ENCODE data around the gene OPA3.

The OPA3 gene

GRCh38 chr19:45567609-45568008 is 17.0 kb downstream of the OPA3 start:
- Histone ChIP-seq H3K4me1 (no peaks in the 10 kb centered on the region), H3K27me3 (ENCODE audit: low read depth) (no peaks in the 10 kb centered on the region), H3K9me3 (no peaks in the 10 kb centered on the region), H3K4me3 (no peak overlapping the region), H3K36me3 (replicated peaks) (no peaks in the 10 kb centered on the region)
- DNase-seq (ENCODE audit: low spot score in 2 of 2), result no peak
- in situ Hi-C loops (cut with MboI; ENCODE audit: low sequenced_read_pairs), result no loop called here

DNA sequence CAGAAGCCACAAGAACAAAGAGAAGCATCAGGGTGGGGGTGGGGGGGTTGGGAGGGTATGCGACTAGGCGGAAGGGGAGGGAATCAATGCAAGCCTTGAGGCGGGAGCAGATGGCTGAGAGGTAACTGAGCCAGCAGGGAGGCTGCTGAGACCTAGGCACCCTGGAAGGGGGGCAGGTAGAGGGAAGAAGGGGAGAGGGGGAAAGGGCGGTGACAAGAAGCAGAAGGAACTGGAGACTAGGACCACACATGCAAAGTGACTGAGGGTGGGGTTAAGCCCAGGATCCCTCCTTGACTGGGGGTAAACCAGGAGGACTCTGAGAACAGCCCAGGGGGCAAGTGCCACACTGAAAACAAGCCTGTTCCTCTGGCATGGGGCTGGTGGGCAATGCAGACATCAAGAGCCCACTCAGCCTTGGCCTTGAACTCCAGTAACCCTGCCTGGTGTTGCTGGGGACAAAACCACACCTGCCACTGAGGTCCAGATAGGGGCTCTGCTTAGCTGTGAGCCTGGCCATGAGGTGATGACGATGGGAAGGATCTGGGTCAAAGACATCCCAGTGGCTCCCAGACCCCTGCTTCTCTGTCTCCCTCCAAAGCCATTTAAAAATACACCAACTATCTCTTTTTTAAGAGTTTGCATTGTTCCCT is 20.3 kb downstream of the OPA3 start:
- in situ Hi-C loops (cut with MboI; ENCODE audit: low sequenced_read_pairs), result no loop called here

DNA sequence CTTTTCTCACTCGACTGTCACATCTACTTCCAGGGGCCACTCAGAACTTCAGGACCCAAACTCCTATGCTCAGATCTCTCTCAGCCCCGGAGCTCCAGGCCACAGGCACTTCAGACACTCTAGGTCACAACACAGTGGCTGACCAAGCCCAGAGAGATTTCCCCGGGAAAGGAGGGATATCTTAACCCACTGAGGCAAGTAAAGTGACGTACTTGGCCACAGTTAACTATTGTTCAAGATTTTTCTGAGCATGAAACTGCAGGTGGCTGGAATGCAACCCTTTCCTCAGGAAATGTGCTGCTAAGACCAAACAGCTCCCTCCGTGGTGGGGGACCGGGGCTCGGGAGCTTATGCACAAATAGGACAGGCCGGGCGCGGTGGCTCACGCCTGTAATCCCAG is 23.9 kb downstream of the OPA3 start:
- H3K4me1 ChIP-seq, result no peaks in the 10 kb centered on the region
- DNase-seq (ENCODE audit: low spot score in 2 of 2), result no peak
- no peaks in the 10 kb centered on the region for H3K27me3 ChIP-seq (ENCODE audit: low read depth)
- H3K36me3 ChIP-seq (replicated peaks), result no peaks in the 10 kb centered on the region
- in situ Hi-C loops (cut with MboI; ENCODE audit: low sequenced_read_pairs), result no loop called here
- no peaks in the 10 kb centered on the region for H3K9me3 ChIP-seq
- H3K4me3 ChIP-seq, result no peak overlapping the region

More for the DNA sequence above, 20.3 kb downstream of the OPA3 start:
- Histone ChIP-seq H3K27me3 (ENCODE audit: low read depth) (no peaks in the 10 kb centered on the region), H3K4me1 (no peaks in the 10 kb centered on the region), H3K36me3 (replicated peaks) (no peaks in the 10 kb centered on the region), H3K4me3 (no peak overlapping the region), H3K9me3 (no peaks in the 10 kb centered on the region)
- DNase-seq (ENCODE audit: low spot score in 2 of 2), result no peak

GRCh38 chr19:45560038-45560437 is 24.6 kb downstream of the OPA3 start:
- in situ Hi-C loops (cut with MboI; ENCODE audit: low sequenced_read_pairs), result no loop called here
- DNase-seq (ENCODE audit: low spot score in 2 of 2), result no peak
- Histone ChIP-seq H3K4me1 (no peaks in the 10 kb centered on the region), H3K9me3 (no peaks in the 10 kb centered on the region), H3K4me3 (no peak overlapping the region), H3K36me3 (replicated peaks) (no peaks in the 10 kb centered on the region), H3K27me3 (ENCODE audit: low read depth) (no peaks in the 10 kb centered on the region)

DNA sequence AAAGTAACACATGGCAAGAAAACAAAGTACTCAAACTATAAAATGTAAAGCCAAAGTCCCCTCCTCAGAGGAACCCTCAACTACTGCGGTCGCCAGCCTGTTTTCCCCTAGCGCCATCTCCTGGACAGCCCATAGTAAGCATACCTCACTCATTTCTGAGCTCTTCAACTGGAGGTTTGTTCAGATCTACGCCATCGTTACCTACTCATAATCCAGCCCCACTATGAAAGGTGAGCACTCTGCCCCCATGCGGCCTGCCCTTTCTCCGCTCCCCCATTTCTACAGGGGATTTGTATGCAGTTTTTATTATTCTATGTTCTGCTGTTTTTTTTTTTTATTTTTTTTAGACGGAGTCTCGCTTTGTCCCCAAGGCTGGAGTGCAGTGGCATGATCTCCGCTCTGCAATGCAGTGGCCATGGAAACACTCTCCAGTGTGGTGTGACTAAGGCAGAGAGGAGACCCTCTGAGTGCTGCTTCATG is 26.2 kb downstream of the OPA3 start:
- Histone ChIP-seq H3K9me3 (no peaks in the 10 kb centered on the region), H3K36me3 (replicated peaks) (no peaks in the 10 kb centered on the region), H3K27me3 (ENCODE audit: low read depth) (no peaks in the 10 kb centered on the region), H3K4me1 (no peaks in the 10 kb centered on the region), H3K4me3 (no peak overlapping the region)
- in situ Hi-C loops (cut with MboI; ENCODE audit: low sequenced_read_pairs), result no loop called here
- DNase-seq (ENCODE audit: low spot score in 2 of 2), result peak; percentile 72 to 83

- Histone ChIP-seq H3K4me1 (no peaks in the 10 kb centered on the region), H3K27me3 (ENCODE audit: low read depth) (no peaks in the 10 kb centered on the region), H3K9me3 (no peaks in the 10 kb centered on the region), H3K36me3 (replicated peaks) (no peaks in the 10 kb centered on the region), H3K4me3 (no peak overlapping the region)
- DNase-seq (ENCODE audit: low spot score in 2 of 2), result no peak
- in situ Hi-C loops (cut with MboI; ENCODE audit: low sequenced_read_pairs), result no loop called here
Observed at GRCh38 chr19:45556835-45557234, 27.8 kb downstream of the OPA3 start.

- no peak for DNase-seq (ENCODE audit: low spot score in 2 of 2)
- Histone ChIP-seq H3K27me3 (ENCODE audit: low read depth) (no peaks in the 10 kb centered on the region), H3K4me3 (no peak overlapping the region), H3K4me1 (no peaks in the 10 kb centered on the region), H3K36me3 (replicated peaks) (no peaks in the 10 kb centered on the region), H3K9me3 (no peaks in the 10 kb centered on the region)
- in situ Hi-C loops (cut with MboI; ENCODE audit: low sequenced_read_pairs), result no loop called here
Observed at GRCh38 chr19:45554481-45554880, 30.1 kb downstream of the OPA3 start.

DNA sequence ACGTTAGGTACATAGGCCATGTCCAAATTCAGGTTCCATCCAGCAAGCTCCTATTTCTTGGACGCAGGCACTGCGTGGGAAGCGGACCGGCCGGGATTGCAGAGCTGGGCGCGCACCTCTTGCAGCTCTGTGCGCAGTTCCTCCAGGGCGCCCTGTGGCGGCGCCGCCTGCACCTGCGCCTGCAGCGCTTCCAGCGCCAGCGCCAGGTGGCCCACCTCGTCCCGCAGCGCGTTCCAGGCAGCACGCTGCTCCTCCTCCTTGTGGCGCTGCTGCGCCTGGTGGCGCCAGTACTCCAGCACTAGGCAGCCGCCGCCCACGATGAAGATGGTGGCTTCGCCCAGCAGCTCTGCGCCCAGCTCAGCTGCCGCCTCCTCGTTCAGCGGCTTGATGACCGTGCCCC is 31.1 kb downstream of the OPA3 start:
- H3K27me3 ChIP-seq (ENCODE audit: low read depth), result no peaks in the 10 kb centered on the region
- H3K4me1 ChIP-seq, result no peaks in the 10 kb centered on the region
- no peaks in the 10 kb centered on the region for H3K9me3 ChIP-seq
- no peaks in the 10 kb centered on the region for H3K36me3 ChIP-seq (replicated peaks)
- DNase-seq (ENCODE audit: low spot score in 2 of 2), result no peak
- in situ Hi-C loops (cut with MboI; ENCODE audit: low sequenced_read_pairs), result no loop called here
- no peak overlapping the region for H3K4me3 ChIP-seq

DNA sequence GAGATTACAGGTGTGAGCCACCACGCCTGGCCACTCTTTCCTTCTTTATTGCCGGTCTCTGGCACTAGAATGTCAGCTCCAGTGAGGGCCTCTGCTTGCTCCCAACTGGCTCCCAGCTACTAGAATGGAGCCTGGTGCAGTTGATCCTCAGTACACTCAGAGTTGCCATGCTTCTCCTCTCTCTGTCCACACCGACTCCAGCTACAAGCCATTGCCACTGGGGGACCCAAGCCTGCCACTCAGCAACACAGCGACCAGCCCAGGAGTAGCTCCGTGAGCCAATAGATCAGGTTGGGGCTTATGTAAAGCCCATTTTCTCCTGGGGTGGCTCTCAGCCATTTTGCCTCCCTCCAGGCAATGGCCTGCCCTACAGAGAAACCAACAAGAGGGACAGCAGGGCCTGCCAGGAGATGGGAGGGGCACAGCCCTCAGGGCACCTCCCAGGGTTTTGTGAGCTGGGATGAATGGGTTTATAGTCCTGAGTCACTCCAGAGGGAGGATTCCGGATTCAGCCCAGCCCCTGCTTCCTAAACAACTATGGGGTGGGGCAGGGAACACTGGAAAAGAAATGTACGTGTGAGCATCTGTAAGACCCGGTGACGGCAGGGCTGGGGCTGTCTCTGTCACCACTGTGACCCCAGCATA is 36.5 kb downstream of the OPA3 start:
- peak; percentile 42 to 70 for DNase-seq (ENCODE audit: low spot score in 2 of 2)

DNA sequence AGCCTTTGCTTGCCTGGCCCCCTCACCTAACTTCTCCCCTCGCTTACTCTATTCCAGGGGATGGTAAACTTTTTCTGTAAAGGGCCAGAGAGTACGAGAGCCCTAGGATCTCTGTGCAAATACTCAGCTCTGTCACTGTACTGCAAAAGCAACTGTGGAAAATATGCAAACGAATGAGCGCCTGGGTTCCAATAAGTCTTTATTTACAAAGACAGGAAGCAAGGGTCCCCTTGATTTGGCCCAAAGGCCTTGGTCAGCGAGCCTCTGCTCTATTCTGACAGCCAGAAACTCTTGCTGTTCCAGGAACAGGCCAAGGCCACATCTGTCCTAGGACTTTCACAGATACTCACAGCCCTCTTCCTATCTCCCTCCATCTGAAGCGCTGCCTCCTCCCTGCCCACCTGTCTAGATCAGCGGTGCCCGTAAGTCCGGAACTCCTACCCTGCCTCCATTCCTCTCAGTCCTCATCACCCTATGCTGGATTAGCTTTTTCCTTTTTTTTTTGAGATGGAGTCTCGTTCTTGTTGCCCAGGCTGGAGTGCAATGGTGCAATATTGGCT is 37.3 kb downstream of the OPA3 start:
- Histone ChIP-seq H3K4me1 (0 out of 2 replicates have a peak, but pooled peaks cover 4% of the 10 kb centered on the region), H3K9me3 (no peaks in the 10 kb centered on the region), H3K27me3 (ENCODE audit: low read depth) (no peaks in the 10 kb centered on the region), H3K36me3 (replicated peaks) (no peaks in the 10 kb centered on the region), H3K4me3 (no peak overlapping the region)
- no peak for DNase-seq (ENCODE audit: low spot score in 2 of 2)
- in situ Hi-C loops (cut with MboI; ENCODE audit: low sequenced_read_pairs), result no loop called here

More for the DNA sequence above, 36.5 kb downstream of the OPA3 start:
- no peaks in the 10 kb centered on the region for H3K9me3 ChIP-seq
- in situ Hi-C loops (cut with MboI; ENCODE audit: low sequenced_read_pairs), result no loop called here
- no peaks in the 10 kb centered on the region for H3K36me3 ChIP-seq (replicated peaks)
- H3K27me3 ChIP-seq (ENCODE audit: low read depth), result no peaks in the 10 kb centered on the region
- no peak overlapping the region for H3K4me3 ChIP-seq
- H3K4me1 ChIP-seq, result 0 out of 2 replicates have a peak, but pooled peaks cover 4% of the 10 kb centered on the region

DNA sequence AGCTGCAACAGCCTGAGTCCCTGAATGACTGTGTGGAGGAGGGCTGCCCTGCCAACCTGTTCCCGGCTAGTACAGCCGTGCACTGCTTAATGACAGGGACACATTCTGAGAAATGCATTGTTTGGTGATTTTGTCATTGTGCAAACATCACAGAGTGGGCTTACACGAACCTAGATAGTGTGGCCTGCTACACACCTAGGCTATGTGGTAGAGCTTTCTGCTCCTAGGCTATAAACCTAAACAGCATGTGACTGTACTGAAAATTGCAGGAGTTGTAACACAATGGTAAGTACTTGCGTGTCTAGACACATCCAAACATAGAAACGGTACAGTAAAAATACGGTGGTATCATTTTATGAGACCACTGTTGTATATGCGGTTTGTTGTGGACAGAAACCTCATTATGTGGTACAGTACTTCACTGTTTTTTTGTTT is 42.4 kb downstream of the OPA3 start:
- in situ Hi-C loops (cut with MboI; ENCODE audit: low sequenced_read_pairs), result no loop called here
- no peak for DNase-seq (ENCODE audit: low spot score in 2 of 2)
- Histone ChIP-seq H3K4me3 (no peak overlapping the region), H3K36me3 (replicated peaks) (no peaks in the 10 kb centered on the region), H3K4me1 (0 out of 2 replicates have a peak, but pooled peaks cover 4% of the 10 kb centered on the region), H3K27me3 (ENCODE audit: low read depth) (no peaks in the 10 kb centered on the region), H3K9me3 (no peaks in the 10 kb centered on the region)

GRCh38 chr19:45539459-45539858 is 45.1 kb downstream of the OPA3 start:
- Histone ChIP-seq H3K4me3 (no peak overlapping the region), H3K36me3 (replicated peaks) (no peaks in the 10 kb centered on the region), H3K9me3 (no peaks in the 10 kb centered on the region; the same call in 1 of the 2 replicates), H3K27me3 (ENCODE audit: low read depth) (no peaks in the 10 kb centered on the region), H3K4me1 (0 out of 2 replicates have a peak, but pooled peaks cover 4% of the 10 kb centered on the region)
- in situ Hi-C loops (cut with MboI; ENCODE audit: low sequenced_read_pairs), result no loop called here
- DNase-seq (ENCODE audit: low spot score in 2 of 2), result no peak

DNA sequence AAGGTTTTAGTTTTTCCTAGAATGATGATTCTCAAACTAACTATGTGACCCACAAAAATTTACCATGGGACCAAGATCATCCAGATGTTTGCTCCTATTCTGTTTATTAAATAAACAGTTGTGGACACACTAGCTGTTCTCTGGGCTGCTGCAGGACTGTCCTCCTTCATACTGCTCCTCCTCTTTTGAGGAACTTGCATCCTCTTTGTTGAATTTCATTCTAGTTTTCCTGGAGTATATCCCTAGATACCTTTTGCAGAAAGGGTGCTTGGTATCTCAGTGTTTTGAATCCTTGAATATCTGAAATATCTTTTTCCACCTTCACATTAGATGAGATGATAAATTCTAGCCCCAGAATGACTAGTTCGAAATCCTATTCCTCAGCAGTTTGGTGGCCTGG is 53.3 kb downstream of the OPA3 start:
- Histone ChIP-seq H3K27me3 (ENCODE audit: low read depth) (no peaks in the 10 kb centered on the region), H3K4me3 (no peak overlapping the region), H3K9me3 (no peaks in the 10 kb centered on the region), H3K4me1 (no peaks in the 10 kb centered on the region), H3K36me3 (replicated peaks) (peaks cover 14% of the 10 kb centered on the region)
- DNase-seq (ENCODE audit: low spot score in 2 of 2), result no peak
- in situ Hi-C loops (cut with MboI; ENCODE audit: low sequenced_read_pairs), result no loop called here

GRCh38 chr19:45529420-45529785 is 55.2 kb downstream of the OPA3 start:
- DNase-seq (ENCODE audit: low spot score in 2 of 2), result no peak
- no peaks in the 10 kb centered on the region for H3K9me3 ChIP-seq
- no peaks in the 10 kb centered on the region for H3K4me1 ChIP-seq
- in situ Hi-C loops (cut with MboI; ENCODE audit: low sequenced_read_pairs), result no loop called here
- H3K4me3 ChIP-seq, result no peak overlapping the region
- H3K36me3 ChIP-seq (replicated peaks), result peaks cover 29% of the 10 kb centered on the region
- no peaks in the 10 kb centered on the region for H3K27me3 ChIP-seq (ENCODE audit: low read depth)
